Activated CD8-positive, alpha-beta T cell treated with anti-CD3 and anti-CD28 coated beads, Interleukin-2, amount 10 ng/mL, durations not matched to agents 7 days and 5 days (primary cell): Measurements from ENCODE around the gene GJB3. TPM values are rescaled to one million over a fixed set of nuclear protein-coding genes. Genes with fewer than 3 reads are reported as not detected.
"Not testable (repeated sequence)": the region's sequence is repeated elsewhere in the genome, so short reads cannot be mapped to it uniquely, and the experiment has no call there.

ENCODE experiments used
- ATAC-seq: fragments of 150-1000 bp; cut with Tn5 transposase; one replicate; pipeline ENCODE4 v1.10.0; 2021; ENCODE audit warnings: moderate library complexity
- CTCF ChIA-PET: fragments of 350-600 bp; sonication (Branson Sonifier 250); formaldehyde crosslinking; loops from one replicate; lab custom pipeline; 2021; ENCODE audit warnings: antibody characterized with exemption; lab: Charles Lee
- POLR2A ChIA-PET: fragments of 350-600 bp; sonication (Branson Sonifier 250); formaldehyde crosslinking; loops from one replicate; lab custom pipeline; 2021; ENCODE audit warnings: antibody characterized with exemption; lab: Charles Lee
- DNase-seq: peaks from one replicate; pipeline ENCODE4 v3.0.0-alpha.2; 2020
- H3K27ac Mint-ChIP-seq: one replicate; pipeline ENCODE4 v1.8.0; 2021; ENCODE audit warnings: mild to moderate bottlenecking, mixed read lengths
- H3K27me3 Mint-ChIP-seq: one replicate; pipeline ENCODE4 v1.8.0; 2021; ENCODE audit warnings: low read depth, mixed read lengths
- H3K36me3 Mint-ChIP-seq: one replicate; pipeline ENCODE4 v1.8.0; 2021; ENCODE audit warnings: low read depth, mixed read lengths
- H3K4me1 Mint-ChIP-seq: one replicate; pipeline ENCODE4 v1.8.0; 2021; ENCODE audit warnings: low read depth, mixed read lengths
- H3K4me3 Mint-ChIP-seq: one replicate; pipeline ENCODE4 v1.8.0; 2021; ENCODE audit warnings: mild to moderate bottlenecking, mixed read lengths
- H3K9me3 Mint-ChIP-seq: one replicate; pipeline ENCODE4 v1.8.0; 2022; ENCODE audit warnings: mixed read lengths; ENCODE audit not compliant: insufficient read depth
- total RNA-seq, 2 experiments: library from RNA; stranded (reverse); gene quantifications; one replicate each; pipeline ENCODE4 v1.2.3, GENCODE V29; 2021

GJB3 gene
- total RNA-seq, 2 experiments from 2014 or later: not detected

DNA sequence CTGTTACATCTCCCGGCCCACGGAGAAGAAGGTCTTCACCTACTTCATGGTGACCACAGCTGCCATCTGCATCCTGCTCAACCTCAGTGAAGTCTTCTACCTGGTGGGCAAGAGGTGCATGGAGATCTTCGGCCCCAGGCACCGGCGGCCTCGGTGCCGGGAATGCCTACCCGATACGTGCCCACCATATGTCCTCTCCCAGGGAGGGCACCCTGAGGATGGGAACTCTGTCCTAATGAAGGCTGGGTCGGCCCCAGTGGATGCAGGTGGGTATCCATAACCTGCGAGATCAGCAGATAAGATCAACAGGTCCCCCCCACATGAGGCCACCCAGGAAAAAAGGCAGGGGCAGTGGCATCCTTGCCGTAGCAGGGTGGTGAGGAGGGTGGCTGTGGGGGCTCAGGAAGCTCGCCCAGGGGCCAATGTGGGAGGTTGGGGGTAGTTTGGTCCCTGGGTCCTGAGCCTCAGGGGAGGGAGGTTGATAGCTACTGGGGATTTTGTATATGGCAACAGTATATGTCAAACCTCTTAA lies 19.2 kb upstream of the GJB3 start:
- Mint-ChIP-seq H3K27me3 (no peaks in the 10 kb centered on the region), H3K27ac (no peak overlapping the region), H3K4me3 (no peak overlapping the region), H3K4me1 (no peaks in the 10 kb centered on the region), H3K9me3 (no peaks in the 10 kb centered on the region), H3K36me3 (no peaks in the 10 kb centered on the region)
- ATAC-seq: no peak
- CTCF ChIA-PET: no interaction called here
- no peak for DNase-seq
- POLR2A ChIA-PET: no interaction called here

DNA sequence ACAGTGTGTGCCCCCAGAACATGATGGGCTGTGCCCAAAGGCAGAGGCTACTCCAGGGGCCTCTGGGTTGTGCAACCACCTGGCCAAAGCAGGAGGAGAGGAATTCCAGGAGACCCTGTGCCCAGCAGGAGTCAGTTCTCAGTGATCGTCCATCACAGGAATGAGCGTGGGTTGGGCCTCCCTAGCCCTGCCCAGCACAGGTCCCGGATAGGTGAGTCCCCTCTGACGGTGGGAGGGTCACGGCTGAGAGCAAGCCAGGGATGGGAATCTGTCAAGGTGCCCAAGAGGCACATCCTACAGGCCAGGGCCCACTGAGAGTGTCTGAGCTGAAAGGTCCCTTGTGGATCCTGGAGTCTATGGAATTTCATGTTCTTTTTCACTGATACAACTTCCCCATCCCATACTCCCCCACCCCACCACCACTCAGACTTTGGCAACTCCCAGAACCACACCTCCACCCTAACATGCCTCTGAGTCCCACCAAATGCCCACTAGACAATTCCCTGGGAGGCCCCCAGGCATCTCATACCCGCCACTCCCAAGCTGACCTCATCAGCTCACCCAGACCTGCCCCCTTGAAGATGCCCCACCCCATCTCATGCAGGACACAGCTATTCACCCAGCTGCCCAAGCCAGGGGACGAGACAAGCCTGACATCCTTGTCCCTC lies 18.4 kb upstream of the GJB3 start:
- DNase-seq (no peak), ATAC-seq (no peak)
- H3K4me1 Mint-ChIP-seq: no peaks in the 10 kb centered on the region
- POLR2A ChIA-PET: no interaction called here
- no peak overlapping the region for H3K4me3 Mint-ChIP-seq
- no peaks in the 10 kb centered on the region for H3K9me3 Mint-ChIP-seq
- H3K36me3 Mint-ChIP-seq: no peaks in the 10 kb centered on the region
- CTCF ChIA-PET: no interaction called here
- no peak overlapping the region for H3K27ac Mint-ChIP-seq
- no peaks in the 10 kb centered on the region for H3K27me3 Mint-ChIP-seq

DNA sequence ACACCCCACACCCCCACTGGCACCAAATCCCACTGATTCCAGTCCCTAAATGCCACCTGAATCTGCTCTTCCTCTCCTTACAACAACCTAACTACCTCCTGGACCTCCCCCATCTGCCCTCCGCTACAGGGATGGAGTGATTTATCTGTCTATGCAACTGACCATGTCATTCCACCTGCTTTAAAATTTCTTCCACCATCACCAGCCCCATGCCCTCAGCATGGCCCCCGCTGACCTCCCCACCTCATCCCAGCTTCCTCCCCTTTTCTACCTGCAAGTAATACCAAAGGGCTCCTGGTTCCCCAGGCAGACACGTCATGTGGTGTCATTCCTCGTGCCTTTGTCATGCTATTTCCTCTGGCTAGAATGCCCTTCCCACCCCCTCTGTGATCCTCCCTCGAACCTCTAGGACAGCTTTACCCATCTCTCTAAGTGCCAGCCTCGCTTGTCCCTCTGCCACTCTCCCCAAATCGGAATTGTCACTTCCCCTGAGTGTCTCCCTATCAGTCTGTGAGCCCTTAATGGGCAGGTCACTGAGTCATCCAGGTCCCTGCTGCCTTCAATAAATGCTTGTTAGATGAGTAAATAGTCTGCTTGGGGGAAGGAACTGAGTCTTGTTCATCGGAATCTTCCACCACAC lies 17.8 kb upstream of the GJB3 start:
- no peaks in the 10 kb centered on the region for H3K9me3 Mint-ChIP-seq
- ChIA-PET POLR2A (no interaction called here), CTCF (no interaction called here)
- DNase-seq: no peak
- no peak overlapping the region for H3K4me3 Mint-ChIP-seq
- no peaks in the 10 kb centered on the region for H3K4me1 Mint-ChIP-seq
- H3K36me3 Mint-ChIP-seq: no peaks in the 10 kb centered on the region
- H3K27ac Mint-ChIP-seq: no peak overlapping the region
- H3K27me3 Mint-ChIP-seq: no peaks in the 10 kb centered on the region
- no peak for ATAC-seq

DNA sequence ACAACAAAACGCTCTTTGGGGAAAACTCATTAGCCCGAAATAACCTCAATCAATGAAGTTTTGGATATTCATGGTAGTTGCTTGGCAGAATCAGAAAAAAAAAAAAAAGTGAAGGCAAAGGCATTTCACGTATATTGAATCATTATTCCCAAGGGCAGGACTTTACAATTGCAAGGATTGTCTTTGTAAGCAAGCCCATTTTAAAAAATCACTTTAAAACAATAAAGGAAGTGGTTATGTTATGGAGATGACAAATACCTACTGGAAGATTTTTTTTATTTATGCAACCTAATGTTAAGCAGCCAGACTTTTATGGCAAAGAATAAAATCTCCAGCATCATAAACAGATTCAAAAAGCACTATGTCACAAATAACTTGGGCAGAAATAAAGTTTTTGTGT lies 12.2 kb upstream of the GJB3 start:
- Mint-ChIP-seq H3K9me3 (no peaks in the 10 kb centered on the region), H3K4me1 (no peaks in the 10 kb centered on the region), H3K27me3 (peaks cover 2% of the 10 kb centered on the region), H3K36me3 (no peaks in the 10 kb centered on the region), H3K27ac (no peak overlapping the region), H3K4me3 (no peak overlapping the region)
- POLR2A ChIA-PET: no interaction called here
- CTCF ChIA-PET: no interaction called here
- ATAC-seq (no peak), DNase-seq (no peak)

DNA sequence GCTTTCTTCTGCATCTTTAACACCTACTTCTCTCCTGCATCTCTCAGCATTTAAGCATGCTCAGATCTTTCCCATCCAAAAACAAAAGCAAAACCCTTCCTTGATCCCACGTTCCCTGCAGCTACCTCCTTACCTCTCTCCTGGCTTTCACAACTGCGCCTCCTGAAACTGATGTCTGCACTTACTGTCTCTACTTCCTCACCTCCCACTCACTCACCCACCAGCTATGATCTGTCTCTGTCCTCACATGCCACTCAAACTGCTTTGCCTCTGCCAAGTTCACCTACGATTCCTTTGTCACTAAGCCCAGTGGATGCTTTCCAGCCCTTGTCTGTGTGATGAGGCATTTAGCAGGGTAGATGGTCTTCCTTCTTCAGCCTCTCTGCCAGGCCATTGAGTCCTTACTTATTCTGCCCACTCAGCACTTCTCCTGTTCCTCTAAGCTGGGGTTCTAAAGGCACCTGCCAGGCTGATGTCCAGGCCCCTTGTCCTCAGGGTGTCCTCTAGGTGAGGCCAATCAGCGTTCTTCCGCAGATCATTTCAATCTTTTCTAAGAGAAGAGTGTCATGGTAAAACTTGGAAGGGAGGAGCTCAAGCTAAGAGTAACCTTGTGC lies 10.0 kb upstream of the GJB3 start:
- Mint-ChIP-seq H3K4me1 (no peaks in the 10 kb centered on the region), H3K27me3 (peaks cover 2% of the 10 kb centered on the region), H3K9me3 (no peaks in the 10 kb centered on the region), H3K27ac (no peak overlapping the region), H3K4me3 (no peak overlapping the region), H3K36me3 (no peaks in the 10 kb centered on the region)
- no peak for DNase-seq
- CTCF ChIA-PET: no interaction called here
- POLR2A ChIA-PET: no interaction called here
- no peak for ATAC-seq

DNA sequence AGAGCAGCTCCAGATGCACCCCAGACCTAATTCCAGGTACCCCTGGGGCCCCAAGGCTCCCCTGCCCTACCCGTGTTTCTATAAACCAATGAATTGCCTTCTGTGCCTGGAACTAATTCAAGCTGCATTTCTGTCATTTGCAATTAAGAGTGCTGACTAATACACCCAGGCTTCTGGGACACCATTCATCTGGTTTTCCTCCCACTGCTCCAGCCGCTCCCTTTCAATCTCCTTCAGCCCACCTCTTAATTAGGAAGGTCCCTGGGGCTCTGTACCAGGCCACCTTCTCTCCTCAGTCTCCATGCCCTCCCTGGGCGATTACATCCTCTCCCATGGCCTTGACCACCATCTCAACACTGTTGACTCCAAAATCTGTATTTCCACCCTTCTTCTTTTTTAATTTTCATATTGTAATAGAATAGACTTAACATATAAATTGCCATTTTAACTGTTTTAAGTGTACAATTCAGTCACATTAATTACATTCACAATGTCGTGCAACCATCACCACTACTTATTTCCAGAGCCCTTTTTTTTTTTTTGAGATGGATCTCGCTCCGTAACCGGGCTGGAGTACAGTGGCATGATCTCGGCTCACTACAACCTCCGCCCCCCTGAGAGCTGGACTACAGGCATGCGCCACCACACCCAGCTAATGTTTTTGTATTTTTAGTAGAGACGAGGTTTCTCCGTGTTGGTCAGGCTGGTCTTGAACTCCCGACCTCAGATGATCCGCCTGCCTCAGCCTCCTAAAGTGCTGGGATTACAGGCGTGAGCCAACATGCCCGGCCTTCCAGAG lies 9.2 kb upstream of the GJB3 start:
- Mint-ChIP-seq H3K36me3 (no peaks in the 10 kb centered on the region), H3K27ac (no peak overlapping the region), H3K9me3 (no peaks in the 10 kb centered on the region), H3K27me3 (peaks cover 2% of the 10 kb centered on the region), H3K4me3 (no peak overlapping the region), H3K4me1 (no peaks in the 10 kb centered on the region)
- DNase-seq (no peak), ATAC-seq (no peak)
- POLR2A ChIA-PET: no interaction called here
- CTCF ChIA-PET: no interaction called here

DNA sequence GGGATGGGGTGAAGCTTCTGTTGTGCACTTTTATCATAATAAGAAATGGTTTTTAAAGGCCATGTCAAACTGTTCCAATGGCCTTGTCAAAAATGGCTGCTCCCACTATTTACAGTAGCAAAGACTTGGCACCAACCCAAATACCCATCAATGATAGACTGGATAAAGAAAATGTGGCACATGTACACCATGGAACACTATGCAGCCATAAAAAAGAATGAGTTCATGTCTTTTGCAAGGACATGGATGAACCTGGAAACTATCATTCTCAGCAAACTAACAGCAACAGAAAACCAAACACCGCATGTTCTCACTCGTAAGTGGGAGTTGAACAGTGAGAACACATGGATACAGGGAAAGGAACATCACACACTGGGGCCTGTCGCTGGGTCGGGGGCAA lies 7.9 kb upstream of the GJB3 start:
- DNase-seq, ATAC-seq, H3K36me3 Mint-ChIP-seq, POLR2A ChIA-PET, H3K27me3 Mint-ChIP-seq, H3K27ac Mint-ChIP-seq, H3K9me3 Mint-ChIP-seq, H3K4me3 Mint-ChIP-seq, CTCF ChIA-PET, H3K4me1 Mint-ChIP-seq: not testable (repeated sequence)

DNA sequence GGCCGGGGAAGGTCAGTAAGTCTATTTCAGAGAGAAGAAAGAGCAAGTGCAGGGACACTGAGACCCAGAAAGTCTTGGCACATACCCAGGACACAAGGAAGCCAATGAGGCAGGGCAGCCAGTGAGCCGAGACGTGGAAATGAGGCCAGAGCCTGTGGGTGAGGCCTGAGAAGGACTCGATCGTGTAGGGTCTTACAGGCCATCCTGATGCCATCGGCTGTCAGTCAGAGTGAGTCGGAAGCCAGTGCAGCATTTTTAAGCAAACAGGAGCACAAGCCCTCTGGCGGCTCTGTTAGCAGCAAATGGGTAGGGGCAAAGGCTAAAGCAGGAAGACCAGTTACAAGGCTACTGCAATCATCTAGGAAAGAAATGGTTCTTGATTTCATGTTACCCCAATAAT lies 6.1 kb upstream of the GJB3 start:
- DNase-seq (no peak), ATAC-seq (no peak)
- H3K36me3 Mint-ChIP-seq: no peaks in the 10 kb centered on the region
- H3K27ac Mint-ChIP-seq: no peak overlapping the region
- H3K4me3 Mint-ChIP-seq: no peak overlapping the region
- peaks cover 18% of the 10 kb centered on the region for H3K27me3 Mint-ChIP-seq
- no peaks in the 10 kb centered on the region for H3K4me1 Mint-ChIP-seq
- ChIA-PET POLR2A (no interaction called here), CTCF (no interaction called here)
- H3K9me3 Mint-ChIP-seq: no peaks in the 10 kb centered on the region

DNA sequence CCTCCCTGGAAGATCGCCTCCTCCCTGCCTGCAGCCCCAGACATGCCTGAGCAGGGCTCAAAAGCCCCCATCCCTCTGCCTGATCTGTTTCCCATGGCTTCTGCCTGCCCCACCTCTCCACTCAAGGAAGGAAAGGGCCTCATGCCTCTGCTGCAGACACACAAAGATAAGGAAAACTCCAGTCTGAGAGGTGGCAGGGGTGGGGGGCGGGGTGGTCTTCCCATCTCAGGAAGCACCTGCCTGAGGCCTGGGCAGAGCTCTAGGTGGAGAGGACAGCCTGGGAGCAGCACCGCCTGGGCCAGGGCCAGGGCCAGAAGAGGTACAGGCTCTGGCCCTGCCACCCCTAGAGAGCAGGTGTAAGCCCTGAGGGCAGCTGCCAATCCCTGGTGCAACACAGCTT lies 4.1 kb upstream of the GJB3 start:
- H3K36me3 Mint-ChIP-seq: no peaks in the 10 kb centered on the region
- POLR2A ChIA-PET: no interaction called here
- CTCF ChIA-PET: no interaction called here
- peaks cover 26% of the 10 kb centered on the region for H3K27me3 Mint-ChIP-seq
- no peaks in the 10 kb centered on the region for H3K9me3 Mint-ChIP-seq
- H3K4me1 Mint-ChIP-seq: no peaks in the 10 kb centered on the region
- ATAC-seq (no peak), DNase-seq (no peak)
- H3K4me3 Mint-ChIP-seq: no peak overlapping the region
- H3K27ac Mint-ChIP-seq: no peak overlapping the region

DNA sequence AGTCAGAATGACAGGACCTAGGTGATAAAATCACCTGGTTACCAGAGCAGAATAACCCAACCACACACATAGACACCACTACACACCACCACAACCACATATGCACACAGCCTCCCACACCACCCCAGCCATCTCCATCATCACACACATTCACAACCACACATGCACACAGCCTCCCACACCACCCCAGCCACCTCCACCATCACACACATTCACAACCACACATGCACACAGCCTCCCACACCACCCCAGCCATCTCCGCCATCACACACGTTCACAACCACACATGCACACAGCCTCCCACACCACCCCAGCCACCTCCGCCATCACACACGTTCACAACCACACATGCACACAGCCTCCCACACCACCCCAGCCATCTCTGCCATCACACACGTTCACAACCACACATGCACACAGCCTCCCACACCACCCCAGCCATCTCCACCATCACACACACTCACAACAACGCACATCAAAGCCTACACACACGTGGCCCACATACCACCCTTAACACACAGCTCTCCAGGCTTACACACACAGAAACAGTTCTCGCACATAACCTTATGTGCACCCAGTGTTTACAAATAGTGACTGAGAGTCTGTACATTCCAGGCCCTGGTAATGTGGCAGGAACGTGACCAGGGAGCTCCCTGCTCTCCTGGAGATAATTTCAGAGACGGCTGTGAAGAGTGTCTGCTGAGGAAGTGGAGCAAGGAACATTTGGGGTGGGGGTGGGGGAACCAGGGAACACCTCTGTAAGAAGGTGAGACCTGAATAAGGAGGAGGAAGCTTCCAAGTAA lies 3.3 kb upstream of the GJB3 start:
- Mint-ChIP-seq H3K4me3 (no peak overlapping the region), H3K9me3 (no peaks in the 10 kb centered on the region), H3K4me1 (peaks cover 2% of the 10 kb centered on the region), H3K36me3 (no peaks in the 10 kb centered on the region), H3K27me3 (peaks cover 34% of the 10 kb centered on the region), H3K27ac (no peak overlapping the region)
- DNase-seq (no peak), ATAC-seq (no peak)
- ChIA-PET CTCF (no interaction called here), POLR2A (no interaction called here)

DNA sequence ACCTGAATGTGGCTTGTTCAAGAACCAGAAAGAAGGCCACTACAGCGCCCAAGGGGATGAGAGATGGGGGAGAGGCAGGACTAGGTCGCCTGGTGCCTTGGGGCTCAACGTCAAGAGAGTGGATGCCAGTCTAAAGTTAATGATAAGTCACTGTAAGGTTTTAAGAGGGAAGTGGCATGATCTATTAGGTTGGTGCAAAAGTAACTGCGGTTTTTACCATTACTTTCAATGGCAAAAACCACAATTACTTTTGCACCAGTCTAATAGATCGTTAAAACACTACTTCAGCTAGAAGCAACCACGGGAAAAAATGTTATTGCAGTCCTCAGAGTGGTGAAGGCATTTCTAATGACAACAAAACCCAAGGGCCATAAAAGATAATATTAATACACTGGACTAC lies 2.6 kb upstream of the GJB3 start:
- Mint-ChIP-seq H3K27me3 (peaks cover 36% of the 10 kb centered on the region), H3K4me3 (no peak overlapping the region), H3K4me1 (peaks cover 2% of the 10 kb centered on the region), H3K36me3 (no peaks in the 10 kb centered on the region), H3K27ac (no peak overlapping the region), H3K9me3 (no peaks in the 10 kb centered on the region)
- DNase-seq (no peak), ATAC-seq (no peak)
- CTCF ChIA-PET: no interaction called here
- POLR2A ChIA-PET: no interaction called here
